Prostate gland (tissue), 2 donors: ENCODE data around the gene GALNT16. TPM values are rescaled to one million over a fixed set of nuclear protein-coding genes. Genes with fewer than 3 reads are reported as not detected.

Experiments
- DNase-seq: peaks from one replicate; pipeline ENCODE4 v3.0.0-alpha.2; 2019; ENCODE audit warnings: low spot score
- H3K27ac ChIP-seq, 2 donors: fragments of 200-600 bp; sonication (generic); 2 replicates each; pipeline ENCODE4 v1.5.1; 2017 to 2019
- H3K27me3 ChIP-seq: fragments of 200-600 bp; sonication (generic); replicated peaks from 2 replicates; pipeline ENCODE4 v1.5.1; 2019; ENCODE audit not compliant: insufficient read depth
- H3K36me3 ChIP-seq, 2 donors: fragments of 200-600 bp; sonication (generic); 1 replicate in 1 of 2; 2 replicates in 1 of 2; pipeline versions ENCODE4 v1.5.1 to v1.8.1; 2017 to 2019
- H3K4me1 ChIP-seq: fragments of 200-600 bp; sonication (generic); replicated peaks from 2 replicates; pipeline ENCODE4 v1.5.1; 2019
- H3K4me3 ChIP-seq, 2 donors: fragments of 200-600 bp; sonication (generic); 2 replicates each; pipeline ENCODE4 v1.5.1; 2017 to 2019
- H3K9me3 ChIP-seq: fragments of 200-600 bp; sonication (generic); 2 replicates; pipeline ENCODE4 v1.5.1; 2017
- POLR2A ChIP-seq: fragments of 450-650 bp; IDR thresholded peaks from one replicate; pipeline ENCODE4 v1.6.1; 2016; ENCODE audit warnings: antibody characterized with exemption, mild to moderate bottlenecking
- POLR2AphosphoS5 ChIP-seq: sonication (generic); formaldehyde crosslinking; IDR thresholded peaks from one replicate; pipeline ENCODE4 v1.6.1; 2017; ENCODE audit warnings: antibody characterized with exemption
- WGBS: methylation state at CpG from one replicate; pipeline ENCODE4 v1.1.5; 2018; 5-methylcytosine and 5-hydroxymethylcytosine counted together
- intact Hi-C: fragments of 100-400 bp; cut with DNase I; formaldehyde crosslinking; loops from one replicate; pipeline ENCODE4 v1.14.2; 2022
- total RNA-seq, 2 donors: library from RNA; depleted of rRNA; stranded (reverse); fragments of >200 nt; gene quantifications; one replicate each; pipeline ENCODE4 v1.1.0, GENCODE V29; 2016
- TF ChIP-seq, protein P1 (sequence below), 4 experiments: fragments of 200-600 bp in 2 of 4; fragments of 450-650 bp in 2 of 4; sonication (generic) in 2 of 4; IDR thresholded peaks; 1 replicate in 3 of 4; 2 replicates in 1 of 4; pipeline ENCODE4 v1.5.1; 2016 to 2019; ENCODE audit warnings: antibody characterized with exemption in 4 of 4, mild to moderate bottlenecking in 2 of 4, moderate library complexity in 2 of 4

Gene GALNT16
- total RNA-seq, 2 donors from 2014 or later, result 2.0 to 6.9 TPM

DNA sequence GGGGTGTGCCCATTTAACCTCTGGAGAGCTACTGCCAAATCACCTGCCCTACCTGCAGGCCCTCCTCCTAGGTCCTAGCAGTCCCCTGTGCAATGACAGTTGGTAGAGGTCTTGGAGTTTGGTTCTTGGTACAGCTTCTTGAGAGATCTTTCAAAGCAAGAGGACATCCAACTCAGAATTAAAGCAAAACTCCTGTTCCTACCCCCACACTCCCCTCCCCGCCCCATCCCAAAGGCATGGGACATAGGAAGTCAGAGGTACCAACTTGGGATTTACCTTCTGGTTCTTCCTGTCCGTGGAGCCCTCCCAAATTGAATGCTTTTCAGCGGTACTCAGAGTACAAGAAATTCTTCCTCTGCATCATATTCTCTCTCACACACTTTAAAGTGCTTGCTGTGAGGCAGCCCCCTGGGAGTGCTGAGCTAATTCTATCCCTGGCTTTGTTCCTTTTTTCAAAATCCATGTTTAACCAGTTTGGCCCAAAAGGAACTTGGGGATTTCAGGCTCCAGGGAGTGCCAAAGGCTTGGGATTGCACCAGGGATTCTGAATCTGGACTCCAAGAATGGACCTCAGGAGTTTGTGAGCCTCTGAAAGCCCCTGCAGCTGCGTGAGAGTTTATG lies 40.8 kb downstream of the GALNT16 start:
- Histone ChIP-seq H3K36me3 (no peaks in the 10 kb centered on the region), H3K4me1 (no peaks in the 10 kb centered on the region), H3K27ac (no peak overlapping the region), H3K9me3 (no peaks in the 10 kb centered on the region), H3K27me3 (no peaks in the 10 kb centered on the region), H3K4me3 (no peak overlapping the region)
- WGBS, result 67% methylated on average over 4 of the region's 4 CpGs
- TF ChIP-seq, protein P1, sequence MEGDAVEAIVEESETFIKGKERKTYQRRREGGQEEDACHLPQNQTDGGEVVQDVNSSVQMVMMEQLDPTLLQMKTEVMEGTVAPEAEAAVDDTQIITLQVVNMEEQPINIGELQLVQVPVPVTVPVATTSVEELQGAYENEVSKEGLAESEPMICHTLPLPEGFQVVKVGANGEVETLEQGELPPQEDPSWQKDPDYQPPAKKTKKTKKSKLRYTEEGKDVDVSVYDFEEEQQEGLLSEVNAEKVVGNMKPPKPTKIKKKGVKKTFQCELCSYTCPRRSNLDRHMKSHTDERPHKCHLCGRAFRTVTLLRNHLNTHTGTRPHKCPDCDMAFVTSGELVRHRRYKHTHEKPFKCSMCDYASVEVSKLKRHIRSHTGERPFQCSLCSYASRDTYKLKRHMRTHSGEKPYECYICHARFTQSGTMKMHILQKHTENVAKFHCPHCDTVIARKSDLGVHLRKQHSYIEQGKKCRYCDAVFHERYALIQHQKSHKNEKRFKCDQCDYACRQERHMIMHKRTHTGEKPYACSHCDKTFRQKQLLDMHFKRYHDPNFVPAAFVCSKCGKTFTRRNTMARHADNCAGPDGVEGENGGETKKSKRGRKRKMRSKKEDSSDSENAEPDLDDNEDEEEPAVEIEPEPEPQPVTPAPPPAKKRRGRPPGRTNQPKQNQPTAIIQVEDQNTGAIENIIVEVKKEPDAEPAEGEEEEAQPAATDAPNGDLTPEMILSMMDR (IDR thresholded peaks at IDR 0.05), result no peak
- no peak for TF ChIP-seq POLR2A
- TF ChIP-seq POLR2AphosphoS5, result no peak
- no peak for DNase-seq
- intact Hi-C loops, result no loop called here

DNA sequence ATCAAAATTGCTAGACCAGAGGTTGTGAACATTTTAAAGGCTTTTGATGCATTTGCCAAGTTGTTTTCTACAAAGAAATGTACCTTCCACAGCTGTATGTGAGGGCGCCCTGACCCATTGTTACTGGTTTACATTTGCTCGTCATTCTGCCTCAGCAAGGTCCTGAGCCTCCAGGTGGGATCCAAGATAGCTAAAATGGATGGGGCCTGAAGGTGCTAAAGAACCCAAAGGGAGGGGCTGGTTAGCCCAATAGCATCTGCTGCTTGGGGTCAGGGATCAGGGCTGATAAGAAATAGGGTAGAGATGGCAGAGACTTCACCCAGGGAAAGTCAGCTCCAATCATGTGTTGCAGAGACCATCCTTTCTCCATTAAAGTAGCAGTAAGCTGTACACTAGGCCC lies 43.1 kb downstream of the GALNT16 start:
- intact Hi-C loops, result no loop called here
- 86% methylated on average over 2 of the region's 2 CpGs for WGBS
- Histone ChIP-seq H3K9me3 (no peaks in the 10 kb centered on the region), H3K4me3 (no peak overlapping the region), H3K27ac (no peak overlapping the region), H3K36me3 (no peaks in the 10 kb centered on the region), H3K27me3 (no peaks in the 10 kb centered on the region), H3K4me1 (no peaks in the 10 kb centered on the region)
- DNase-seq, result no peak
- TF ChIP-seq, protein P1 (IDR thresholded peaks at IDR 0.05), result no peak
- TF ChIP-seq POLR2AphosphoS5 (no peak), POLR2A (no peak)

DNA sequence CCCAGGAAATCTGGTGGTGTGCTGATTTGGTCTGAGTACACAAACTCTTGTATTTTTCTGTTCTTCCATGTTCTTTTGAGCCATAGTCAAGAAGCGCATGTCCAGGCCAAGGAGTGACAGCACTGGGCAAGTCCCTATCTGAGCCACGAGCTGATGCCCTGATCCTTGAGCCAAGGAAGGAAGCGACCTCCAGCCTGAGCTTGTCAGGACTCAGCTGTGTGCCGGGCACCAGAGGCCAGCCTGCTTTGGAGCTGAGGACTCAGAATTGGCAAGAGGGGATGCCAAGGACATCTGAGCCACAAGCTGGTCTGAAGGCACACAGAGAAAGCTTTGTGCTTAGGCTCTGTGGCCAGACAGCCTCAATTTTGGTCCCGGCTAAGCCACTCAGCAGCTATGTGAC lies 52.6 kb downstream of the GALNT16 start:
- peak; percentile 23 for DNase-seq
- Histone ChIP-seq H3K4me3 (no peak overlapping the region), H3K27me3 (no peaks in the 10 kb centered on the region), H3K9me3 (no peaks in the 10 kb centered on the region), H3K4me1 (no peaks in the 10 kb centered on the region), H3K27ac (no peak overlapping the region), H3K36me3 (no peaks in the 10 kb centered on the region)
- WGBS, result 64% methylated on average over 5 of the region's 5 CpGs
- intact Hi-C loops, result no loop called here
- TF ChIP-seq POLR2A (no peak), POLR2AphosphoS5 (no peak)
- TF ChIP-seq, protein P1 (IDR thresholded peaks at IDR 0.05), result no peak

DNA sequence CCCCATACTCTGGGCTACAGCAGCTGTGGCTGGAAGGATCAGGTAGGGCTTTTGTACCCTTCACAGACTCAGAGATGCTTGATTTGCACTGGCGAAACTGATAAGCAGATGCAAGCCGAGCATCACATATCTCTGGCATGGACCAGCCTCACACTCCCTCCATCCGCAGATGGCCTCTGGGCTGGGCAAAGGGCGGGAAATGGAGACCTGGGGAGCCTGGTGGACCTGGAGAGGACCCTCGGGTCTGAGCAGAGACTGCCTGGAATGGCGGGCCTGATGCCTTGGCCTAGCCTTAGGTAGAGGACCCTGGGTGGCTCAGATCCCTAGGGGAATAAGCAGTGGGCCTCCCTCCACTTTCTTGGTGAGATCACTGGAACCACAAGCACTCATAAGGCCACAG lies 53.2 kb downstream of the GALNT16 start:
- Histone ChIP-seq H3K4me1 (no peaks in the 10 kb centered on the region), H3K4me3 (no peak overlapping the region), H3K27ac (no peak overlapping the region), H3K36me3 (no peaks in the 10 kb centered on the region), H3K27me3 (no peaks in the 10 kb centered on the region), H3K9me3 (no peaks in the 10 kb centered on the region)
- 97% methylated on average over 6 of the region's 6 CpGs for WGBS
- no peak for TF ChIP-seq POLR2A
- intact Hi-C loops, result no loop called here
- DNase-seq, result no peak

DNA sequence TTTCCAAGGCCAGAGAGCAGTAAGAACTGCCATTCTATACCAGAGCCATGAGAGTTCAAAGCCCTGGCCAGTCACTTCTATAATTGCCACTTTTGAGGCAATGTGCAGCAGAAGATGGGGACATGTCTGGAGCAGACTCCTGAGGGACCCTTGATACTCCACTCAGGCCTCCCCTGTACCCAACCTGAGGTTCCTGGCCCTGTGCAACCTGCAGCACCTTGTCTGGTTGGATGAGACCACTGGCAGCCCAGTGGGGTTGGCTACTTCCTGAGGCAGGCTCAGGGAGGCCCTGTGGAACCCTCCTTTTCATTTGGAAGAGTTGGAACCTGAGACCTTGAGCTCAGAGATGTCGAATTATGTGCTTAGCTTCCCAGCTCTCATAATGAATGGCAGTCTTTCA lies 54.4 kb downstream of the GALNT16 start:
- intact Hi-C loops, result no loop called here
- no peak overlapping the region for H3K4me3 ChIP-seq

More for the DNA sequence above, 54.4 kb downstream of the GALNT16 start:
- Histone ChIP-seq H3K27me3 (no peaks in the 10 kb centered on the region), H3K9me3 (no peaks in the 10 kb centered on the region), H3K4me1 (no peaks in the 10 kb centered on the region), H3K36me3 (no peaks in the 10 kb centered on the region), H3K27ac (no peak overlapping the region)
- whole genome bisulfite sequencing, result 13% methylated on average over 1 of the region's 1 CpG
- no peak for DNase-seq
- TF ChIP-seq, protein P1 (IDR thresholded peaks at IDR 0.05), result no peak
- TF ChIP-seq POLR2A (no peak), POLR2AphosphoS5 (no peak)
